Endothelial cell of umbilical vein (primary cell): ENCODE data around the gene INHBE. TPM values are rescaled to one million over a fixed set of nuclear protein-coding genes. Genes with fewer than 3 reads are reported as not detected.

ENCODE experiments used
- BruUV-seq: library from RNA; stranded (reverse); fragments of 400-500 nt; replicated peaks from 2 replicates; lab custom pipeline; 2021; lab: Mats Ljungman, UMichigan
- CTCF ChIA-PET: fragments of 300-600, 350-600 bp; sonication (Branson Sonifier 250); formaldehyde crosslinking; loops from one replicate; lab custom pipeline; 2021; ENCODE audit warnings: antibody characterized with exemption, inconsistent platforms; lab: Charles Lee
- POLR2A ChIA-PET: fragments of 300-600, 350-600 bp; sonication (Branson Sonifier 250); formaldehyde crosslinking; loops from one replicate; lab custom pipeline; 2021; ENCODE audit warnings: antibody characterized with exemption, inconsistent platforms; lab: Charles Lee
- DNase-seq: peaks from one replicate; pipeline ENCODE4 v3.0.0-alpha.2; 2011; ENCODE audit warnings: low read depth, low spot score
- FAIRE-seq: peaks from 2 replicates; lab custom pipeline; 2011; peaks lifted over from hg19 to GRCh38; lab: Jason Lieb, UNC
- H2AFZ ChIP-seq: 2 replicates; pipeline ENCODE4 v1.6.0; 2012; ENCODE audit warnings: low read depth, low read length, control low read depth, inconsistent platforms
- H3K27ac ChIP-seq: 2 replicates; pipeline ENCODE4 v1.5.1; 2011; ENCODE audit warnings: low read depth, mild to moderate bottlenecking, control low read depth, low read length, moderate library complexity; ENCODE audit not compliant: insufficient read depth
- H3K27me3 ChIP-seq, 2 experiments: 2 replicates each; pipeline versions ENCODE4 v1.6.0 to v1.6.1; 2011; ENCODE audit warnings: low read length in 2 of 2, mixed read lengths in 1 of 2; ENCODE audit not compliant: control insufficient read depth in 2 of 2, insufficient read depth in 2 of 2
- H3K36me3 ChIP-seq, 2 experiments: 2 replicates in 1 of 2; 3 replicates in 1 of 2; pipeline ENCODE4 v1.5.1; 2011; ENCODE audit warnings: low read length in 2 of 2, mild to moderate bottlenecking in 1 of 2, moderate library complexity in 1 of 2; ENCODE audit not compliant: control insufficient read depth in 2 of 2, insufficient read depth in 2 of 2; ENCODE audit errors: extremely low read depth in 1 of 2
- H3K4me1 ChIP-seq: 3 replicates; pipeline ENCODE4 v1.5.1; 2011; ENCODE audit warnings: mild to moderate bottlenecking, low read length; ENCODE audit not compliant: control insufficient read depth, insufficient read depth; ENCODE audit errors: extremely low read depth
- H3K4me2 ChIP-seq: 2 replicates; pipeline ENCODE4 v1.6.1; 2011; ENCODE audit warnings: low read length, control low read depth, mixed read lengths; ENCODE audit not compliant: insufficient read depth
- H3K4me3 ChIP-seq, 3 experiments: fragments of 200-600 bp in 1 of 3; sonication (generic), shearing (Covaris generic) in 1 of 3; replicated peaks in 1 of 3; 2 replicates each; pipeline ENCODE4 v1.5.1; 2011 to 2016; ENCODE audit warnings: control low read depth in 3 of 3, low read length in 3 of 3, mild to moderate bottlenecking in 2 of 3, inconsistent platforms in 1 of 3, low read depth in 1 of 3, moderate library complexity in 1 of 3; ENCODE audit not compliant: insufficient read depth in 1 of 3
- H3K79me2 ChIP-seq: 2 replicates; pipeline ENCODE4 v1.6.0; 2012; ENCODE audit warnings: low read length, inconsistent platforms; ENCODE audit not compliant: control insufficient read depth, insufficient read depth
- H3K9ac ChIP-seq: replicated peaks from 2 replicates; pipeline ENCODE3; 2011; ENCODE audit warnings: low read length, control low read depth; ENCODE audit not compliant: insufficient read depth; ENCODE audit errors: extremely low read depth
- H3K9me1 ChIP-seq: replicated peaks from 3 replicates; pipeline ENCODE4 v1.6.0; 2011; ENCODE audit warnings: mild to moderate bottlenecking, low read length; ENCODE audit not compliant: control insufficient read depth, insufficient read depth; ENCODE audit errors: extremely low read depth
- H3K9me3 ChIP-seq: replicated peaks from 2 replicates; pipeline ENCODE4 v1.5.1; 2012; ENCODE audit warnings: low read length, inconsistent platforms; ENCODE audit not compliant: control insufficient read depth, insufficient read depth
- H4K20me1 ChIP-seq: replicated peaks from 2 replicates; pipeline ENCODE3; 2011; ENCODE audit warnings: mild to moderate bottlenecking, low read length; ENCODE audit not compliant: control insufficient read depth, insufficient read depth; ENCODE audit errors: extremely low read depth
- CTCF ChIP-seq, 2 donors: IDR thresholded peaks; 1 replicate in 1 of 2; 2 replicates in 1 of 2; pipeline ENCODE4 v1.5.1; 2011; ENCODE audit warnings: low read length in 2 of 2, mild to moderate bottlenecking in 2 of 2, moderate library complexity in 2 of 2, control low read depth in 1 of 2, inconsistent platforms in 1 of 2, low read depth in 1 of 2; ENCODE audit not compliant: insufficient read depth in 1 of 2; ENCODE audit errors: extremely low read depth in 1 of 2
- EZH2 ChIP-seq: IDR thresholded peaks from 2 replicates; pipeline ENCODE4 v1.6.1; 2012; ENCODE audit warnings: borderline replicate concordance, low read depth, mild to moderate bottlenecking, moderate library complexity, low read length, inconsistent platforms; ENCODE audit not compliant: severe bottlenecking
- FOS ChIP-seq: IDR thresholded peaks from 2 replicates; pipeline ENCODE4 v1.6.1; 2011; ENCODE audit warnings: mild to moderate bottlenecking, low read length, moderate library complexity, borderline replicate concordance; ENCODE audit not compliant: insufficient read depth
- GATA2 ChIP-seq: IDR thresholded peaks from 2 replicates; pipeline ENCODE4 v1.7.0; 2011; ENCODE audit warnings: low read depth, mild to moderate bottlenecking, moderate library complexity, mixed read lengths, low read length; ENCODE audit not compliant: insufficient read length, insufficient read depth
- JUN ChIP-seq: IDR thresholded peaks from 2 replicates; pipeline ENCODE4 v1.6.1; 2011; ENCODE audit warnings: borderline replicate concordance, low read depth; ENCODE audit not compliant: insufficient read length, insufficient read depth
- MAX ChIP-seq: IDR thresholded peaks from 2 replicates; pipeline ENCODE4 v1.6.1; 2011; ENCODE audit not compliant: insufficient read depth, insufficient read length
- MYC ChIP-seq: IDR thresholded peaks from one replicate; pipeline ENCODE4 v1.6.1; 2011; ENCODE audit warnings: mild to moderate bottlenecking, low read depth, low read length
- POLR2A ChIP-seq: IDR thresholded peaks from 2 replicates; pipeline ENCODE4 v1.6.1; 2012; ENCODE audit warnings: low read depth, mild to moderate bottlenecking, control low read depth, low read length
- POLR2AphosphoS5 ChIP-seq: IDR thresholded peaks from 2 replicates; pipeline ENCODE4 v1.6.1; 2012; ENCODE audit warnings: low read depth, mild to moderate bottlenecking, control low read depth, low read length, moderate library complexity; ENCODE audit not compliant: insufficient read depth
- dilution Hi-C: fragments of 300-500 bp; cut with MboI; formaldehyde crosslinking; loops from one replicate; pipeline ENCODE4 v1.15.0; 2019; ENCODE audit warnings: low sequenced_read_pairs; ENCODE audit not compliant: extremely low pct_ligation_motif_present
- intact Hi-C: fragments of 100-400 bp; cut with micrococcal nuclease; formaldehyde crosslinking; loops from one replicate; pipeline ENCODE4 v1.10.0; 2022
- polyA plus RNA-seq, 4 experiments: library from polyadenylated mRNA; depleted of rRNA in 3 of 4; stranded (reverse) in 3 of 4; unstranded in 1 of 4; fragments of >200 nt; gene quantifications; 2 replicates each; pipeline versions ENCODE4 v1.2.1 to v1.2.3, GENCODE V29; 2011 to 2012; ENCODE audit warnings: missing spikeins in 1 of 4
- total RNA-seq: library from RNA; stranded (reverse); gene quantifications from 2 replicates; pipeline ENCODE4 v1.2.3, GENCODE V29; 2021

Gene INHBE
- total and polyA plus RNA-seq, 2 donors (not counting 3 experiments of a cell fraction or from before 2014, with no cell fraction given), result not detected

GRCh38 chr12:57467915-57468314, 12.8 kb downstream of the INHBE start:
- Histone ChIP-seq H2AFZ (no peak overlapping the region), H3K4me2 (no peak overlapping the region), H3K79me2 (no peaks in the 10 kb centered on the region), H3K9me1 (no peaks in the 10 kb centered on the region), H3K9ac (no peak overlapping the region), H3K4me1 (no peaks in the 10 kb centered on the region), H3K9me3 (no peaks in the 10 kb centered on the region), H3K27me3 (peaks cover 22 to 25% of the 10 kb centered on the region in 2 experiments), H4K20me1 (no peaks in the 10 kb centered on the region), H3K36me3 (no peaks in the 10 kb centered on the region), H3K27ac (no peak overlapping the region), H3K4me3 (no peak overlapping the region)
- dilution Hi-C loops (no loop called here), intact Hi-C loops (no loop called here)
- TF ChIP-seq EZH2 (no peak), FOS (no peak), CTCF (IDR thresholded peaks at IDR 0.05; ENCODE audit: extremely low read depth in 1 of 2, insufficient read depth in 1 of 2, low read depth in 1 of 2, low read length in 2 of 2) (no peak), GATA2 (no peak), MAX (no peak), POLR2AphosphoS5 (no peak), JUN (no peak), POLR2A (no peak), MYC (no peak)
- FAIRE-seq, result no peak
- POLR2A ChIA-PET, result no interaction called here
- no TSS peak for BruUV-seq
- CTCF ChIA-PET, result interaction anchor here (0.9 kb wide), 1 partner anchor 9 kb away, joined by 5 read pairs; no protein-coding TSS in a partner anchor
- DNase-seq, result no peak
